ENCODE measurements around the gene SETD1A. TPM values are rescaled to one million over a fixed set of nuclear protein-coding genes. Genes with fewer than 3 reads are reported as not detected.

Gene SETD1A
- total and polyA plus RNA-seq, 2 of the 8 experiments (the other 6 are each of a cell fraction or from before 2014, with no cell fraction given) = 4.8 to 29.0 TPM

GRCh38 chr16:30989469-30990047 lies 32.0 kb downstream of the SETD1A start (continued):
- TF ChIP-seq KDM4A (IDR thresholded peaks at IDR 0.05; ENCODE audit: low read depth, low read length, severe bottlenecking) (no peak), ASH2L (IDR thresholded peaks at IDR 0.05; ENCODE audit: low read length) (no peak), SP4 (IDR thresholded peaks at IDR 0.05; ENCODE audit: low read length) (no peak), RFX5 (IDR thresholded peaks at IDR 0.05; ENCODE audit: borderline replicate concordance, low read depth, low read length) (no peak), YY1 (IDR thresholded peaks at IDR 0.05; ENCODE audit: low read depth, low read length) (no peak), SIX5 (IDR thresholded peaks at IDR 0.05; ENCODE audit: low read depth, low read length) (no peak), BCL11A (IDR thresholded peaks at IDR 0.05; ENCODE audit: low read depth in 2 of 2, low read length in 2 of 2) (no peak), KDM5A (IDR thresholded peaks at IDR 0.05; ENCODE audit: low read length) (no peak)
- TF ChIP-seq, protein P1, sequence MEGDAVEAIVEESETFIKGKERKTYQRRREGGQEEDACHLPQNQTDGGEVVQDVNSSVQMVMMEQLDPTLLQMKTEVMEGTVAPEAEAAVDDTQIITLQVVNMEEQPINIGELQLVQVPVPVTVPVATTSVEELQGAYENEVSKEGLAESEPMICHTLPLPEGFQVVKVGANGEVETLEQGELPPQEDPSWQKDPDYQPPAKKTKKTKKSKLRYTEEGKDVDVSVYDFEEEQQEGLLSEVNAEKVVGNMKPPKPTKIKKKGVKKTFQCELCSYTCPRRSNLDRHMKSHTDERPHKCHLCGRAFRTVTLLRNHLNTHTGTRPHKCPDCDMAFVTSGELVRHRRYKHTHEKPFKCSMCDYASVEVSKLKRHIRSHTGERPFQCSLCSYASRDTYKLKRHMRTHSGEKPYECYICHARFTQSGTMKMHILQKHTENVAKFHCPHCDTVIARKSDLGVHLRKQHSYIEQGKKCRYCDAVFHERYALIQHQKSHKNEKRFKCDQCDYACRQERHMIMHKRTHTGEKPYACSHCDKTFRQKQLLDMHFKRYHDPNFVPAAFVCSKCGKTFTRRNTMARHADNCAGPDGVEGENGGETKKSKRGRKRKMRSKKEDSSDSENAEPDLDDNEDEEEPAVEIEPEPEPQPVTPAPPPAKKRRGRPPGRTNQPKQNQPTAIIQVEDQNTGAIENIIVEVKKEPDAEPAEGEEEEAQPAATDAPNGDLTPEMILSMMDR (IDR thresholded peaks at IDR 0.05; ENCODE audit: control extremely low read depth in 1 of 3, insufficient read depth in 1 of 3, low read depth in 1 of 3, low read length in 3 of 3) = no peak

All from H1 (cell line).